HG03457 (cell line): ENCODE measurements around the gene EML5.

Experiments
- ATAC-seq: cut with Tn5 transposase; IDR thresholded peaks from one replicate; pipeline ENCODE4 v1.9.1; 2021; ENCODE audit warnings: moderate number of reproducible peaks; ENCODE audit not compliant: unreplicated experiment

EML5 gene

DNA sequence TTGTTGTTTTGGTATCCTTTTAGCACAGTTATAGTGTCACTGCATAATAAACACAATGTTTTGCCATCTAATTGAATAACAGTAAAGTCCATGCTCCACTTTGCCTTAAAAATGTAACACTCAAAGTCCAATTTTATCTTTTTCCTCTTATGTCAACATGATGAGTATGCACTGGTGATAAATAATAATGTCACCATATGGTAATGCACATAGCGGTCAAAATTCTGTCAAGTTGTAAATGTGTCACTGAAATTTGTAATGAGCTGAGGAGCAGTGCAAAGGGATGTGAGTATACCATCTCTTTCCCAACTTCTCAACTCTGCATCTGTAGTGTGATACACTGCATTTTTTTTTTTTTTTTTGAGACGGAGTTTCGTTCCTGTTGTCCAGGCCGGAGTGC is 65.7 kb downstream of the EML5 start:
- no peak for ATAC-seq

DNA sequence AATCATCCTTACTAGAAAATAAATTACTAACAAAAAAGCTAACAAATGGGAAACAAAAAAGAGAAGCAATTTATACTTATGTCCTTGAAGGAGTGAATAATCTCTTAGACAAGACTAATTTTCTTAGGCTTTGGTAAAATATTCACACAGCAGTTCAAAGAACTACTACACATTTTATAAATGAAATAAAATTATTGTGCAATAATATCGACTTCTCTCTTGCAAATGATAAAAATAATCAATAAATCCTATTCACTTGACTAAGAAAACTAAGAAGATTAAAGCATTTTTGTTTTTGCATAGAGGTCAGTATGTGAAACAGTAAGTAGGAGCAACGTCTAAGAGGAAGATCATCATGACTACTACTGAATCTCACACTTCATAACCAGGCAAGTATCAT is 82.0 kb downstream of the EML5 start:
- no peak for ATAC-seq

DNA sequence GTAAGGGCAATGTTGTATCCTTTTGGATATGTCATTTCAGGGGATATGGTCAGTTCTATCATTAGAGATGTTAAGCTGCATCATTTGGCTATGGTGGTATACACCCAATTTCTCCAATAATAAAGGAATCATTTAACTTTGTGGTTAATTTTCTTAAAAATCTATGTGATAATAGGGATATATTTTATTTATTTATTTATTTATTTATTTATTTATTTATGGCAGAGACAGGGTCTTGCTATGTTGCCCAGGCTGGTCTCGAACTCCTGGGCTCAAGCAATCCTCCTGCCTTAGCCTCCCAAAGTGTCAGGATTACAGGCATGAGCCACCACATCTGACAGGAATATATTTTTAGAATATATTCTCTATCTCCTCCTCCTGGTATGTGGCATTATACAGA is 85.7 kb downstream of the EML5 start:
- no peak for ATAC-seq

DNA sequence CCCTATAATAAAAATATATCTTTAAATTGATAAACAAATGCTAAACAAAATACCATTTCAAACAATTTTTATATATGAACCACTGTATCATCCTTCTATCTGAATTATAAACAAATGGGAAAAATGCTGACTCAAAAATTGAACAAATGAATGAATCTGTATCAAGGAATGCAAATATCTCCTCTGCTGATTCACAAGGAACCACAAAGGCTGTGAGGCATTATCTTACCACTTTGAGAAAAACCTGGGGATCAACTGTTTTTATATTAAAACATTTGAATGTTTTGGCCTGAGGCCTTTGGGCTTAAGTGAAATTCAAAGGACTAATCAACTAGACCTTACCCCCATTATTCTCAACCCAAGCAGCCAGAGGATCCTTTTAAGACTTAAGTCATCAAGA is 86.3 kb downstream of the EML5 start:
- ATAC-seq = no peak

DNA sequence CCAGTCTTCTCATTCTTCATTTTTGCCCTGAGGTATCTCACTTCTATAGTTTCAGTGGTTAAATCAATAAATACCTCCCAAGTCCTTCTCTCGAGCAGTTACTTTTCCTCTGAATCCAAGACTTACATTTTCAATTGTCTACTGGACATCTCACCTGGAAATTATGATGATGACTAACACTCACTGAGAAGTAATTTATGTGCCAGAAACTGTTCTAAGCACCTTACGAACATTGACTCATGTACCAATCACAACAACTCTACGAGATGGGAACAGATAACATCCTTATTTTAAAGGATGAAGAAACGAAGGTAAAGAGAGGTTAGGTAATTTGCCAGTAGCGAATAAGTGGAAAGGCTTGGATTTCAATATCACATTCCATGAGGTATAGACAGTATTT is 94.1 kb downstream of the EML5 start:
- no peak for ATAC-seq

DNA sequence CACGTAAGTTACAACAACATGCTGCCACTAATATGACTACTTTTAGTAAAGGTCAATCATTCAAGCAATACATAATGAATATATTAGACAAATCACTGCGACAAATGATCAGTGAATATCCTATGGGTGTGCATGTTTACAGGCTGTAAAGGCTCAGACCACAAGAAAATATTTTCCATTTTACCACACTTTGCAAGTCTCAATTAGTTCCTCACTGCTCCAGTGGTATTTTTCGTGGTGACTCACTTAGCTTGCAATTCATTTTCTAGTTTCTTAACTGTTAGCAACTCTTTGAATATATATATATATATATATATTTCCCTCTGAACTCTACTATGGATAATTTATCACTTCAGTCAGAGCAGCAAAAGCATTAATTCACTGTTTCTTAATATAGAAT is 96.9 kb downstream of the EML5 start:
- ATAC-seq = no peak

DNA sequence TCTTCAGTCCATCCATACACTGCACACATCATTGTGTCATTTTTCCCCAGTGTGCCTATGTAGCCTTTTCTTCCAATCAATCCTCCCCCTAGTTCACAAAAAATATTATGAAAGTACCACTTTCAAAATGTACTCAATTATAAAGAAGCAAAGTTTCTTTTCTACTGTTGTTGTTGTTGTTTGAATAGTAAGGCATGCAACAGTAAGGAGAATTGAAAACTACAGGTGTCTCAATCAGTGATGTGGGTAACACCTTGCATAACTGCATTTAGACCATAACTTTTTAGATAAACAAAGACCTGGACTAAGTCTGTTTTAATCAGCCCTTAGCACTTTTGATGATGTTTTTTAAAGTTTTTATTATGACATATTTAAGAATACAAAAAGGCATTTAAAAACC is 104.4 kb downstream of the EML5 start:
- no peak for ATAC-seq

DNA sequence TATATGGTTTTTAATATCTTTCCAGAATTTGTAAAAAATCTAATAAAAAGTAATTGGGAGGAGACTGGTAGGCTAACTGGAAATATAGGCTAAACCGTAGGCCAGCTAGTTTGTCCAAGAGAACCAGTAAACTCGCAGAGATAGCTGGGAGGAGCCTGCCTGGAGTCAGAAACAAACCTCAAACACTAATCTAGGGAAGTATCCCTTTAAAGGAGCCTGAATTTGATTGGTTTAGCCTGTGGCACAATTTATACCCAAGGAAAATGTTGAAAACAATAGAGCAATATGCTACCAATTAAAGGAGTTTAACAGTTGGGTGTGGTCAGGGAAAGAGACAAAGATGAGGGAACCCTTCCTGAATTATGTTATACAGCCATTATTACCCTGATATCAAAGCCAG is 109.6 kb downstream of the EML5 start:
- no peak for ATAC-seq

DNA sequence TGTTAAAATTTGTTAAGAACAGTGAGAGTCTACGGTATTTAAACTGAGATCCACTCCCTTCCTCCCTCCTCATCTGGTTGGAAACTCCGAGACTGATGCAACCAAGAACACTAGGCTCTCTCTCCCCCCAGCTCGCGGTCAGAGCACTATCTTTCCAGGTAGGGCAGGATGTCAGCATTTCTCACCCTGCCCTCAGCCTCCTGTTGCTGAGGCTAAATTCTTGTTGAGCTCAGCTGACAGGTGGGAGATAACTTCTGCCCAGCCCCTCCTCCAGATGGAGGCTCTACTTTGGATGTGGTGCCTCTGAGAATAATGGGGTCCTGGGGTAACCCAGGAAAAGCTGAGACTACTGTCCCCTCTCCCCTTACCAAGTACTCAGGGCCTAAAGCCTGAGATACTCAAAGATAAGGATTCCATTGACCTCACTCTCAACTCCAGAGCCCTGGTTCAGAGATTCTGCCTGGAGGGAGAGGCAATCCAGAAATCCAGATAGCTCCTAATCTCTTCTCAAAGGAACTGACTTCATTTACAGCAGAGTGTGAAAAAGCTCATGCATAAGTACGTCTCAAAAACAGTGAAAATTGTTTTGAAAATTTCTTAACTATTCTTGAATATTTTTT is 110.1 kb downstream of the EML5 start:
- no peak for ATAC-seq

DNA sequence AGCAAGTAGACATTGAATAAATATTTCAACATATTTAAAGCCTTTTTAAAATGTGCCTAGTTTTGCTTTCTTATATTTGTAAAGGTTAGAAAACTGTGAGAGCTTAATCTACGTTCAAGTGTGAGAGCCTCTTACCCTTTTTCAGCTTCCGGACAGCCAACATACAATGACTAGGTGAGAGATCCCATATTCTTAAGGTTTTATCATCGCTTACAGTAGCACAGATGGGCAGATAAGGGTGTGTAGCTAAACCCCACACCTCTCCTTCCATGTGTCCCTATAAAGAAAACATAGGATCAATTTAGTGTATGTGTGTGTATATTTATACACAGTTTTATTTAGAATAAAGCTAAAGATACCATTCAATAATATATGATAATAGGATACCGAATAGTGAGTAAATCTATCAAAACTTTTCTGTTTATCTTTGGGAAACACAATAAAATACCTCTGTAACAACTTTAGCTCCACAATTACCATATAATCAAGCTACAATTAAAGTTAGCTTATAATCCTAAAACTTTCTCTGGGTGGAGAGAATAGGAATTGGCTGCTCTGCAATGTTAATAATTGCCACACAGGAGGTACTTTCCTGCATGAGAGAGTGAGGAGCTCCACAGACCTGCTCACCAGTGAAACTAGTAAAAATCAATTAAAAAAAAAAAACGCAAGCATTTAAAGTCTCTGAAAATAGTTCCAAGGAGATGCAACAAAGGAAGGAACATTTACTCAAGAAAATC is 110.8 kb downstream of the EML5 start:
- no peak for ATAC-seq

DNA sequence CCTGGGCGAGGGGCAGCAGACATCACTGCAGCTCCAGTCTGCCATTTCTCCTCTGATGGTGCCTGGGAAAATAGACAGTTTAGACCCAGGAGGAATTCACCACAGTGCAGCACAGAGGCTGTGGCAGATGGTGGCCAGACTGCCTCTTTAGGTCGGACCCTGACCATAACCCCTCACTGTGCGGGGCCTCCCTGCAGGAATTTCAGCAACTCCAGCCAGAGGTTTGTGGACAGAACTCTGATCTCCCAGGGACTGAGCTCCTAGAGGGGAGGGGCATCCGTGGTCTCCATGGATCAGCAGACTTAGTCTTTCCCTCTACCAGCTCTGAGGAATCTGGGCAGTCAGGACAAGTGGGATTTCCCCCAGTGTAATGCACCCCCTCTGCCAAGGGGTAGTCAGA is 123.4 kb downstream of the EML5 start:
- no peak for ATAC-seq

DNA sequence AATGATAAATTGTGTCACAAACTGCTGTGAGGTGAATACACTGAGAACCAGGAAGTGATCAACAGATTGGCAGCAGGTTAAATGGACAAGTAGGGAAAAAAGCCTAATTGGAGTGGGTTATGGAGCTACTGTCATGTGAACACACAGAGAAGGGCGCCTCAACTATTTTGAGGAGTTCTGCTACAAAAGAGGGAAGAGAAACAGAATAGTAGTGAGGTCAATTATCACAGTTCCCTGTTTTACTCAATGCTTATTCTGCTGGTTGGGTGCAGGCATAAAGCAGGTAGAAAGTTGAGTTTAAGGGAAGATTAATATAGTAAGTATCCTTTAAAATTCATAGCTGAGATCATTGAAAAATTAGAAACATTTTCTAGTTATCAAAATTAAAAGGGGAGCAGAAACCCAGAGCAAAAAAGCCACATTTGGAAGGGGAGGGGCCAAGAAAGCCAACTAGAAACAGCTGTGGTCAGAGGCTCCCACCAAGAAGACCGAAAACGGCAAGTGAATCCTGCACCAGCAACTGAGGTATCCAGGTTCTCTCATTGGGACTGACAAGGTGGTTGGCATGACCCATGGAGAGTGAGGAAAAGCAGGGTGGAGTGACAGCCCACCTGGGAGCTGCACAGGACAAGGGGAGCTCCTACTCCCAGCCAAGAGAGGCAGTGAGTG is 124.2 kb downstream of the EML5 start:
- peak; percentile 66 for ATAC-seq

DNA sequence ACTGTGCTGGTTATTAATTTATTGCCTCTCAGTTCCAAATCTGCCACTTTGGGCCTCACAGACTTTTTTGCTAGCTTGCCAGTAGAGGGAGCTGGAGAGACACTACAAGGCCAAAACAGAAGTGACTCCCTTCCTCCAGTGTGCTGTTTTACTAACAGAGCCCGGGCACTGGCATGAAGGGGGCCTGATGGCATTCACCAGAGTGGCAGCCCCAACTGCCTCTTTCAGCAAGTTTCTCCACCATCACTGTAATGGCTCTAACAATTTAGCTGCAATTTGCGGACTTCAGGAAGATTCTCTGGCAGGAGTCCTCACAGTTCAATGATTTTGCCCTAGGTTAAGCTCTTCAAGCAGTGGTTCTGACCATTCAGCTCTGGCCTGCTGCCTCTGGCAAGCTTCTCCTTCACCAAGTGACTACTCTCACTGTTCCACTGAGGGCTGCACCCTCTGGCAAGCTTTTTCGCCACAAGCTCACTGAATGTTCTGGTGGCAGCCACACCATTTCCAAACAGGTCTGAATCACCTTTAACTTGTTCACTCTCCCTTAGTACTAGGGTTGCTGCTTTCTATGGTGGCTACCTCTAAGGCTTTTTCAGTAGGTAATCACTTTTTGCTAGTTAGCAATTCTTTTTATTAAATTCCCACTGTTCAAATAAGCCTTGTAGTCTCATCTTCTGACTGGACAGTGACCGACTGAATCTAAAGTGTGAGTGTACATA is 125.0 kb downstream of the EML5 start:
- ATAC-seq = peak; percentile 83

DNA sequence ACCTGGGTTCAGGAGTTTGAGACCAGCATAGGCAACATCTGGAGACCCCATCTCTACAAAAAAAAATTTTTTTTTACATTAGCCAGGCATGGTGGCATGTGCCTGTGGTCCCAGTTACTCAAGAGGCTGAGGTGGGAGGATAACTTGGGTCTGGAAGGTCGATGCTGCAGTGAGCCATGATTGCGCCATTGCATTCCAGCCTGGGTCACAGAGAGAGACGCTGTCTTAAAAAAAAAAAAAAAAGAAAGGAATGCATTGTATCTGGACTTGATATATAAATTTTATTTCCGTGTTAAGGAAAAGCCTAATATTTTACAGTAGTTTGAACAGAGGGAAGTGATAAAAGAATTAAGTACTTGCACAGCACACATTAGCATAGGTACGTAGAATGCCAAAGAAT is 132.7 kb downstream of the EML5 start:
- no peak for ATAC-seq

DNA sequence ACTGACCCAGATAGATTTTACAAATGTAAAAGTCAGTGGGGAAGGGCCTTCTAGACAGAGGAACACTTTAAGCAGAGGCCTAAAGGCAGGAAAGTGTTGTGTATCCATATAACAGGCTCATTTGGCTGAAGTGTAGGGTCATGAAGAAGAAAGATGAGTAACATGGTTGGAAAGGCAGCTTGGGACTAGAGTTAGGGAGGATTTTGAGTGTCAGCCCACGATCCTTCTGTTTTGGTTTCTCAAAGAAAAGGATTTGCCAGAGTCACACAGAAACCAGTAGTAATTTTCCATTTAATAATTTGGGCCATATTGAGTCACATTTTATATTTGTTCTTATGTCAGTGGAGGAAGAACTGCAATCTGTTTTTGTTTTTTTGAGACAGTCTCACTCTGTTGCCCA is 153.5 kb downstream of the EML5 start:
- no peak for ATAC-seq

DNA sequence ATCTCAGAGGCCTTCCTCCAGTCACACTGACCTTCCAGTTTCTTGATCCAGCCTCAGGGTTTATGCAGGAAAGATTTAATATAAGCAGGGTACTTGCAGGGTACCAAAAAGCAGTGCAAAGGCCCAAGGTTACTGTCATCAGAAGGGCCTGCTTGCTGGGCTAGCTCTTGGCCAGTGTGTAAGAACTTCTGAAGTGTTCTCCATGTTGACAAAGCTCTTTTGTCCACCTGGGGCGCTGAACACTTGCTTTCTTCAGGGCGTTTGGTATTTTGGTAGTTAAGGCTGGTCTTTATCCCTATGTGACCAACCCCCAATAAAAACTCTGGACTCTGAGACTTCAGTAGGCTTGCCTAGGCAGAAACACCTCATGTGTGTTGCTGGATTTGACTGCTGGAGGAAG is 160.2 kb downstream of the EML5 start:
- no peak for ATAC-seq

DNA sequence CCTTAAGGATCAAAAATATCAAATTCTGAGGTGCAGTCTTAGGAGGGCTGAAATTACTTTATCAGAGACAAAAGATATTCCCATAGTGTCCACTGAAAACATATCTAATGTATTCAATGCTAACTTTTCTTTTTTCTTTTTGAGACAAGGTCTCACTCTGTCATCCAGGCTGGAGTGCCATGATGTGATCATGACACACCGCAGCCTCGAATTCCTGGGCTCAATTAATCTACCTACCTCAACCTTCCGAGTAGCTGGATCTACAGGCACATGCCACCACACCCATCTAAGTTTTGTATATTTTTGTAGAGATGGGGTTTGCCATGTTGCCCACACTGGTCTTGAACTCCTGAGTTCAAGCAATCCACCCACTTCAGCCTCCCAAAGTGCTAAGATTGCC is 161.7 kb downstream of the EML5 start:
- ATAC-seq = no peak

DNA sequence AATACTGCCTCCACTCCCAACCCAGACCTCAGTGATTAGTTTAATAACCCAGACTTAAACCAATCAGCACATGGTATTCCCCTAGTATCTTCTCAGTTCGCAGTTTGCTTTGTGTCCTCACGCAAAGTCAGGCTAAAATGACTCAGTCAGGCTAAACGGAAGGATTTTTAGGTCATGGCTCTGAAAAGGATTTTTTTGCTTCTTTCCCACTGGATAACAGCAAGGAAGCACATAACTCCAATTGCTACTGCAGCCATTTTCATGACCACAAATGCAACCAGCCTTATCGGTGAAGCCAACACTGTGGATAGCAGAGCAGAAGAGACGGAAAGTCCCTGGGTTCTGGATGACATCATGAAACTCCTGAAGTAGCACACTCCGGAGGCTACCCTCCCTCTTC is 162.2 kb downstream of the EML5 start:
- ATAC-seq = no peak

DNA sequence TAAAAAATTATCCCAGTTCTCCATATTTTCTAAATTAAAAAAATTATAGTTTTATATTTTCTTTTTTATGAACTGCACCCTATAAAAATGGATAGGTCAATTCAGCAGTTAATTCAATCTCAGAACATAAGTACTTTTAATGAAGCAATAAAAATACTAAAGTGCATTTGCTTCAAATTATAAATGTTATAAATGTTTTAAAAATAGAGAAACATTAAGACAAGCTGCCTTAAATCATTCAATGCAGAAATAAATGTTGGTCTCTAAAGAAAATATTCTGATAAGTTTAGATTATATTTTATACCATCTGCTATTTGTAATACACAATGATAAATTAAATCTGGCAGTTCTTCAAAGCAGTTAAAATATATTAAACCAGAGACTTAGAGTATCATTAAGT is 164.3 kb downstream of the EML5 start:
- ATAC-seq = no peak

DNA sequence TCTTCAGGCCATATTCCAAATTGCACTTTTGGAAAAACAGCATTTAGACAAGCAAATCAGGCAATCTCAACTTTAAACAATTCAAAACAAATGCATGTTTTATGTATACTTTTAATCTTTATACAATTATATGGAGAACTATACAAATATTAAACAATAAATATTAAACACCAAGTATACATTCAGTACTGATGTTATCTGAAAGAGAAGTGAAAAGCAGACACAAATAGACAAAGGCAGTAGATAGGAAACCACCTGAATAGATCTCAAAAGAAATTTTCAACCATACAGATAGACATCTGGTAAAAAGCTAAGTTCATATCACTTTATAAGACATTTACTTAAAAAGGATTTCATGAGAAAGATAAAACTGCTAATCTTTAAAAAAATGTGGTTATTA is 164.7 kb downstream of the EML5 start:
- ATAC-seq = no peak

DNA sequence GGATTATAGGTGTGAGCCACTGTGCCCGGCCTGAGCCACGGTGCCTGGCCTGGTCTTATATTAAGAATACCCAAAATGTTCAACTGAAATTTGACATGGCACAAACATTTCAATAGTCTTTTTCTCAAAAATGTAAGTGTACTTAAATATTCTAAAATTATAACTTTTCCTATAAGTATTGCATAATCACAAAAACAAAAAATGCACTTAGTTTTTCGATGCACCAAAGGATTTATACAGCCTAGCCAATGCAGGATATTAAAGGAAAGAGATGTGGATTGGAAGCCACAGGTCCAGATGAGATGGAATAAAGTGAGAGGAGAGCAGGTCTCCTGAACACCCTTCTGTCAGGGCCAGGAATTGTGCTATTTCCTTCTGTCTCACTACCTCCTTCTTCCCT is 167.1 kb downstream of the EML5 start:
- no peak for ATAC-seq

DNA sequence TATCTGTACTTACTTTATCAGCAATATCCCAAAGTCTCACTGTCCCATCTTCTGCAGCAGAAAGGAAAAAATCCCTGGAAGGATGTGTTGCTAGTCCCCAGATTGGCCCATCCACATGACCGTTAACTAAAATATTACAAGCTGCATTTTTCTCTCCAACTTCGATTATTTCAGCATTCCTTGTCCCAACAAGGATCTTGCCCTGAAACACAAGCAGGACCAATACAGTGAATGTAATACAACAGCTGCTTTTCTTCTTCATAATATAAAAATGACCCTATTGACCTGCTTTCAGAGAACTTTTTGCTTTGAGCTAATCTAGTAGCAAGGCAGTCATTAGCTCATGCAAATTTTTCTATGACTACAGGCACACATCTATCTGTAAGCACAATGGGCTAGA is 171.7 kb downstream of the EML5 start:
- no peak for ATAC-seq
